GM18519 (cell line): ENCODE measurements around the gene CCDC134.
A peak's percentile ranks its signal among the peaks of the same experiment; 100 is the strongest.

ENCODE experiments used
- ATAC-seq: cut with Tn5 transposase; IDR thresholded peaks from one replicate; pipeline ENCODE4 v1.9.1; 2021; ENCODE audit warnings: mild to moderate bottlenecking, moderate library complexity; ENCODE audit not compliant: unreplicated experiment, low FRiP score

CCDC134 gene

DNA sequence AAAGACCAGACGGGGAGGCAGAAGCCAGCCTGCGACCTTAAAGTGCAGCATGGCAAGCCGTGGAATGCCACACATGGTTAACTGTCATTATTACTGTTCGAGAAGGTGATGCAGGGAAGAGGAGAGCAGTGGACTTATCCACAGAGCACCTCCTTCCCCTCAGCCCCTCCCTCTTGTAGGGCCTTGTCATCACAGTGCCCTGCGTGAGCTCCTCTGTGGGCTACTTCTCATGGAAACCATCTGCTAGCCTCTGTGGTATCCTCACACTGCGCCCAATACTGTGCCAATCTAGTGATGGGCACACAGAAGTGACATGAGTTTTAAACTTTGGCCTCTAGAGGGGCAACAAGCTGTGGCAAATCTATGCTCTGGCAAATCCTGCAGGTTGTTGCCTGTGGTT lies 18.2 kb upstream of the CCDC134 start:
- no peak for ATAC-seq

DNA sequence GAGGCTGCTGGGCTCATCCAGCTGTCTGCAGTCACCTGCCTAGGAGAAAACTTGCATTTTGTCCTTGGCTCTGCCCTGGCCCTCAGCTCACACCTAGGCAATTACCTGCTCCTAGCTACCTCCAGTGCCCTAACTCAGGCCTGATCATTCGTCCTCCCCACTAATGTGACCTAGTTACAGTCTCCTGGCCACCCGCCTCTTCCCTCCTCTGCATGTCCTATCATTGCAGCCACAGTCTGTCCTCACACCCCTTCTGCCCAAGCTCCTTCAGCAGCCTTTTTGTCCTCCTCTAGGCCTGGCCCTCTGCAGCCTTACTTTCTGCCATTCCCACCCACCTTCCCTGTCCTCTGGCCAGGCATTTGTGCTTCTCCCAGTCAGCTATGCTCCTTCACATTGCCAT lies 17.7 kb upstream of the CCDC134 start:
- ATAC-seq, result no peak

DNA sequence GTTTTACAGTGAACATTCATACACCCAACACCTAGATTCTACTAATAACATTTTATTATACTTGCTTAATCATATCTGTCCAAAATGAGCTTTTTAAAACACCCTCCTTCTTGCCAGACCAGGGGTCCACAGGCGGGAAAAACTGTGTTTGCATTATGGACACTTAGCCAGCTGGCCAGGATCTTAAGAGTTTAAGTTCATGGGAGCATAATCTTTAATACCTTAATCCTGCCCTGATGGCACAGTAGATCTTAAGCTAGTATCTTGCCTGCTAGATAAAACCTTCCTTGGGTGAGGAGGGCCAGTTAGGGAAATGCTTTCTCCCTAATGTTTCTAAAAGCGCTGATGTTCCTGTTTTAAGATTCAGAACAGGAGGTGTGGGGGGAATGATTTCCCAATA lies 13.1 kb upstream of the CCDC134 start:
- ATAC-seq, result no peak

DNA sequence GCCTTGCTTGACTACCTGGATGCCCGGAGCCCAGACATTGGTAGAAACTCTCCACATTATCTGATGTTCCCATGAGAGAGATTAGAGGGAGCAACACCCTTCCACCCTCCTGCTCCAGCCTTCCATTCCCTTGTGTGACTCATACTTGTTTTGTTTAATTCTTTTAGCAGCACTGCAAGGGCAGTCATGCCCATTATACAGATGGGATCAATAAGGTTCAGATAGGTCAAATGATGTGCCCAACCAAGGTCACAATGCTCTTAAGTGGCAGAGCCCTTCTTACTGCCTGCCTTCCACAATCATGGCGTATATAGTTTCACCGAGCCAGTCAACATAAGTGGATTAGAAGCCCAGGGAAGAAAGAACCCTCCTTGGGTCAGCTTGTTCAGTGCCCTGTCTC lies 6.6 kb upstream of the CCDC134 start:
- ATAC-seq, result no peak

DNA sequence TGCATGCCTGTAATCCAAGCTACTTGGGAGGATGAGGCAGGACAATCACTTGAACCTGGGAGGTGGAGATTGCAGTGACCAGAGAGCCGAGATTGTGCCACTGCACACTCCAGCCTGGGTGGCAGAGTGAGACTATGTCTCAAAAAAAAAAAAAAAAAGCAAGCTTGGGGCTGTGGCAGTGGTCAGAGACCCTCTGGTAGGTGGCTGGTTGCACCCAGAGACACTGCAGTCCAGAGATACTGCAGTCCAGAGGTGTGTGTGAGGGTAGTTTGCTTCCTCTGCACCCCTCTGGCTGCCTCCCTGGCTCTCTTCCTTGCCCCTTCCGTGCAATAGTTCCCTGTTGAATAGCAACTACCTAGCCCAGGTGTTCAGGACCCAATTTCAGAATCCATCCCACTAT lies 1.7 kb upstream of the CCDC134 start:
- no peak for ATAC-seq

DNA sequence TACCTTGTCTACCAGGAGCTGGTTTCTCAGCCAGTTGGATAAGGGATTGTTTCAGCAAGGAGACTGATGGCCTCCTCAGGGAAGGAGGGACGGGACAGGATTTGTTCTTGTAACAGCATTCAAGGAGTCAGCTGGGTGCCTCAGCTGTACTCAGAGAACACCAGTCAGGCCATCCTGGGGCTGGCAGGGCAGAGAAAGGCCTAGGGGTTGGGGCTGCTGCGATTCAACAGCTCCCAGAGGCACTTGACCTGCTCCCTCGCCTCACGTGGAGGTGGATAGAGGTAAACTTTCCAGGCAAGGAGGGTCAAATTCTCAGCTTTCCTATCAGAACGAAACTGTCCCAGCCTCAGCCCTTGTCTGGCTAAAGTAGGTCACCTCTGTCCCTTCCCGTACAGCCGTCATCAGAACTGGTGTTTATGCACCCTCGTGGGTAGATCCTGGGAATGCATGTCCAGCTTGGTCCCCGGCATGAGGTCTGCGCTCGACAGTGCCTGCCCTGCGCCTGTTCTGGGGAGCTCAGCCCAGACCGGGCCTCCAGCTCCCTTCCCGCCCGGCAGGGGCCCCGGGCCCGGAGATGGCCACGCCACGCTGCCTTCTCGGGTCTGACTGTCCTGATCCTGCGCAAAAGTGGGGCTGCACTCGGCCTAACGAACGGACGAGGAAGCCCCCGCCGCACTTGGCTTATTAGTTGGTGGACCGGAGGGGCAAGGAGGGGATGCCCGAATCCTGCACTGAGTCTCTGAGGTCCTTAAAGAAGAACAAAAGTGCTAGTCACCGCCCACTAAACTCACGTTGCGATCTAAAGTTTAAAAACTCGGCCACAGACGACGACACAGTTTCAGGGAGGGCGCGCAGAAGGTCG lies 762 bp upstream of the CCDC134 start:
- peak; percentile 11 for ATAC-seq

DNA sequence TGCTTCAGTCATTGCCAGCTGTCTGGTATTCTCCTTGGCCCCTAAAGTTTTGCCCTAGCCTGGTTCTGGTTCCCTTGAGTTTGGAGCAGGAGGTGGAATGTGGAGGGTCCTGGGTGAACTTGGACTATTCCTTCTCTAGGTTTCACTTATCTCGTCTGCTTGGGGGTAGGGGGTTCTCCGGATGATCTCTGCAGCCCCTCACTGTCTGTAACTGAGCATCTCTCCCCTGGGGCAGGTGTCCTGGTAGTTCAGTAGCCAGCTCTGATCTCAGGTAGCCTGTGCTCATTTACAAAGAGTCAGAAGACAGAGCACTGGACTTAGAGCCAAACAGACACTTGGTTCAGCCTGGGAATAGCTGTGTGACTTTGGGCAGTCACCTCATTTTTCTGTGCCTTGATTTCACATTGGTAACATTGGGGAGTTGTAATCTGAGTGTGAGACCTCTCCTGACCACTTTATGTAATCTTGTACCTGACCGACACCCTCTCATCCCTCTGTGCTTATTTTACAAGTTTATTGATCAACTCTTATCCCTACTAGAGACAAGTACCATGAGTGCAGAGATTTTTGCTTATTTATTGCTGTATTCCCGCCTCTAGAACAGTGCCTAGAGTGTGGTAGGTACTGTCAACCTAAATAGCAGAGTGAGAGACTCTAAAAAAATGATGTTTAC lies 804 bp downstream of the CCDC134 start:
- no peak for ATAC-seq

DNA sequence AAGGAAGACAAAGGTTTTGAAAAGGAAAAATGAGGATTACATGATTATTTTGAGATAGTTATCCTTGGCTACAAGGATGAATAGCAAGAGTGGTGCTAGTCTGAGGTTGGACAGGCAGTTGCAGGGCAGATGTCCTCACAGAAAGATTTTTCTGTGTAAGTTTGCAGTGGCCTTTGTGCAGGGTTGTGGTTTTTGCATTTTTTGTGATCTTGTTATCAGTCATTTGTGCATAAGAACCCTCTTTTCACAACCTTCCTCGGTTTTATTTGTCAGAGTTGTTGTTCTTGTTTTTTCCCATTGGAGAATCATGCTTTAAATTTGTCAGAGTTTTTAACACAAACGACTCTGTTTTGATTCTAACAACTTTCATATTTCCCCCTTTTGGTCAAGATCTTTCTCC lies 1.4 kb downstream of the CCDC134 start:
- ATAC-seq, result no peak

DNA sequence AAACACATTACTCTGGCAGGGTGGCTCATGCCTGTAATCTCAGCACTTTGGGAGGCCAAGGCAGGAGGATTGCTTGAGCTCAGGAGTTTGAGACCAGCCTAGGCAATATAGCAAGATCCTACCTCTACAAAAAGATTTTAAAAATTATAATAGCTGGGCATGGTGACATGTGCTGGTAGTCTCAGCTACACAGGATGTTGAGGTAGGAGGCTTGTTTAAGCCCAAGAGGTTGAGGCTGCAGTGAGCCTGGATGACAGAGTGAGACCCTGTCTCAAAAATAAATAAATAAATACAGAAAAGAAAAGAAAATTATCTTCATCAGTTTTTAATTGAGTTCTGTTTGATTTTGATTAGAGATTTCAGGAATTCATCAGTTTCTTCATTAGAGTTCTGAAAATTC lies 5.2 kb downstream of the CCDC134 start:
- ATAC-seq, result no peak

DNA sequence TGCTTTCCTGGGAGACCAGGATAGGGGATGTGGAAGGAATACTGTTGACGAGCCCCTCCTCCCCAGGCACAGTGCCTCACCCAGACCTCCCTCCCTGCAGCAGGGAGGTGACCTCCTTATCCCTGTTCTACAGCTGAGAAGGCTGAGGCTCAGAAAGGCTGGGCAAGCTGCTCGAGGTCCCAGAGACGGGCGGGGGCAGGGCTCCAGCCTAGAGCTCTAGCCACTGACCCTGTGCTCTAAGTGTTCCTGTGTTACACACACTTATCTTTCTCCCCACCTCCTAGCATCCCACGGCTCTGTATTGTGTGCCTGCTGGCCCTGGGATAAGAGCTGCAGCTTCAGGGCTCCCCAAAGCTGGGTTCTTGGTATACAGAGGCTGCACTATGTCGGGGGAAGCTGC lies 7.9 kb downstream of the CCDC134 start:
- ATAC-seq, result no peak

DNA sequence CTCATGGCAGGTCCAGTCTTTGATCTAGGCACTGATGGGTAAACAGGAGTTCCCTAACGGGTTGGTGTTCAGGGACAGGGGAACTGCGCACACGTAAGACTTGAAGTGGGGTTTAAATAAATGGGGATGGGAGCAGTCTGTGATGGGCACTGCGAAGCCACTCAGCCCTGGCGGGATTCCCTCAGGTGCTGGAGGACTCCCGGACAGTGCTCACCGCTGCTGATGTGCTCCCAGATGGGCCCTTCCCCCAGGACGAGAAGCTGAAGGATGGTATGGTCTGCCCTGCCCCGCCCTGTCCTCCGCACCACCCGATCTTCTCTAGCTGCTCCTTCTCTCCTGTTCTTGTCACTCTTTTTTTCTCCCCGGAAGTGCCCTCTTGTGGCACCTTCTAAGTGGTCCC lies 9.5 kb downstream of the CCDC134 start:
- no peak for ATAC-seq

DNA sequence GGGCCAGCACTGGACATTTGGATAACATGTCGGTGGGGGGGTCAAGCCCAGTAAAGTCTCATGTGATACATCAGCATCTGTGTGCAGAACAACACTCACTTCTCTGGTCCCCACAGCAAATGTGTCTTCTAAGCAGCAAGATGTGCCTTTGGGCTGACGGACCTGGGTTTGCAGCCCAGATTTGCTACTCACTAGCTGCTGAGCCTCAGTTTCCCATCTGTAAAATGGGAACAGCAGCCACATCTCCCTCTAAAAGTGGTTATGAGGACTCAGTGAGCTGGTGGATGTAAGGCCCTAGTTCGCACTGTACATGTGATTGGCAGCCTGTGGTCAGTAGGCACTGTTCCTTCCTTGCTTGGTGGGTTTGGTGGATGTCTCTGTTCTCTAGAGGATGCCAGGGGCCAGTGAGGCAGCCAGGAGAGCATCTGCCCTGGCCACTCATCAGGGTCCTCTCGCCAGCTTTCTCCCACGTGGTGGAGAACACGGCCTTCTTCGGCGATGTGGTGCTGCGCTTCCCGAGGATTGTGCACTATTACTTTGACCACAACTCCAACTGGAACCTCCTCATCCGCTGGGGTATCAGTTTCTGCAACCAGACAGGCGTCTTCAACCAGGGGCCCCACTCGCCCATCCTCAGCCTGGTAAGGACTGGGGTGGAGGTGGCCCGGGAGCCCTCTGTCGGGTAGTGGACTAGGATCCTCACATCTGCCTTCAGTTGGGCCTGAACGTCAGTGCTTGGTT lies 12.5 kb downstream of the CCDC134 start:
- no peak for ATAC-seq

DNA sequence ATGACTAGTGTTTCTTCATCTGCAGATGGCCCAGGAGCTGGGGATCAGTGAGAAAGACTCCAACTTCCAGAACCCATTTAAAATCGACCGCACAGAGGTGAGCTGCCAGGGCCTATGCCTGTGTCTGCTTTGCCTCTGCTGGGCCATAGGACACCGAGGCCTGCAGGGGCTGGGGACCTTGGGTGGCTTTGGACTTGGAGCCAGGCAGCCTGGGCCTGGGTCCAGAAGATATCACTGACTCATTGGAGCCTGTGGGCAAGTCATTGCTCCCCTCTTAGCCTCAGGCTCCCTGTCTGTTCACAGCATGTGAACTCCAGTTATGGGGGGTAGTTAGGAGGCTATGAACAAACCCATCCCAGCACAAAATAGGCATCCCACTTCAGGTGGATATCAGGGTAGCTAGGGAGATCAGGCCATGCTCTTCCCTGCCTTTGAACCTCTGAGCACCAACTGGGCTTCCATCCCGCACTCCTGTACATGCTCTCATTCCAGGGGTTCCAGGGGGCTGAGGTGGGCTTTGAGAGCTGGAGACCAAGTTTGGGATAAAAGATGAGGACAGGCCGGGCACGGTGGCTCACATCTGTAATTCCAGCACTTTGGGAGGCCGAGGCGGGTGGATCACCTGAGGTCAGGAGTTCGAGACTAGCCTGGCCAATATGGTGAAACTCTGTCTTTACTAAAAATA lies 13.4 kb downstream of the CCDC134 start:
- ATAC-seq, result no peak

DNA sequence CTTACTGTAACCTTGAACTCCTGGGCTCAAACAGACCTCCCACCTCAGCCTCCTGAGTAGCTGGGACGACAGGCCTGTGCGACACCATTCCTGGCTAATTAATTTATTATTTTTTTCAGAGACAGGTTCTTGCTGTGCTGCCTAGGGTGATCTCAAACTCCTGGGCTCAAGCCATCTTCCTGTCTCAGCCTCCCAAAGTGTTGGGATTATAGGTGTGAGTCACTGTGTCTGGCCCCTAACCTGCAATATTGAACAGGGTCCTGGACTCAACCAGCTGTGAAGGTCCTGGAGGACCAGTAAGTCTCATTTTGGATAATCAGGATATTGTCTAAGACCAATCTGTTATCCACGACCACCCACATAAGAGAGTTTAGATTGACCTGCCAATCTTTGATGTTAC lies 15.2 kb downstream of the CCDC134 start:
- no peak for ATAC-seq

DNA sequence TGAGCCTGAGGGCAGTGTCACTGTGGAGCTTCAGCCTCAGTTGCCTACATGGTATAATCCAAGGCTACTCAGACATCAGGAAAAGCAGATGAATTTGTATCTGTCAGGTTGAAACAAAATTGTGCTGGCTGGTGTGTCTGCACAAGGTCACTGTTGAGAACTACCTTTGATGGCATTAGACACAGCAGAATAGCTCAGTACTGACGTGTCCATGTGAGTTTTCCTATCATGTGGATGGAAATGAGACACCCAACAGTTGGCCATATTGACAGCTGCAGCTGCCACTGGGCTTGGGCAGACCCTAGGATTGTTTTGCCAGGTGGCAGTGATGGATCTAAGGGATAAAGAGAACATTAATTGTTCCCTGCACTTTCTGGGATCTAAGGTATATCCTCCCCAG lies 15.8 kb downstream of the CCDC134 start:
- no peak for ATAC-seq

DNA sequence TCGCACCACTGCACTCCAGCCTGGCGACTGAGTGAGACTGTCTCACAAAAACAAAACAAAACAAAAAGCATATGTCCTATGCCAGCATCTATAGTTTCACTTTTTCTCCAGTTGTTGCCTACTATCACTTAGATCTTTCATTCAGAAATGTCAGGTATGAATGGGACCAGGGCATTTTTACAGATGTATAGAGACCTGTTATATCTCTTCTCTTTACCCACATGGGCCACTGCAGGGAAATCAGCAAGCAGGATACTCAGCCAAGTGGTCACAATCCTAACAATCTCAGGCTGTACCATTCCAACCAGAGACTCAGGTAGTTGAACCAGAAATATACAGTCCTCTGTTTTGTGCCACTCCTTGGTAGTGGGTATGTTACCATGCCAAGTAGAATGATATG lies 16.4 kb downstream of the CCDC134 start:
- no peak for ATAC-seq

DNA sequence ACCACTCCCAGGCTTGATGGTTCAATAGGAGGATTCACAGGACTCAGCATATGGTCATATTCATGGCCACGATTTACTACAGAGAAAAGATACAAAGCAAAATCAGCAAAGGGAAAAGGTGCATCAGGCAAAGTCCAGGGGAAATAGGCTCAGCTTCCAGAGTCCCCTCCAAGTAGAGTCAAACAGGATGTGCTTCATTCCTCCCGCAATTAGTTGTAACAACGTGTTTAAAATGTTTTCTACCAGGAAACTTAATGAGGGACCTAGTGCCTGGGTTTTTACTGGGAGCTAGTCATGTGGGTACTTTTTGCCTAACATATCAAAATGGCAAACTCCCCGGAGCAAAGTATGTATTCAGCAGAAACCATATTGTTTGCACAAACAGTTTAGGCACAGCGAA lies 17.5 kb downstream of the CCDC134 start:
- no peak for ATAC-seq

DNA sequence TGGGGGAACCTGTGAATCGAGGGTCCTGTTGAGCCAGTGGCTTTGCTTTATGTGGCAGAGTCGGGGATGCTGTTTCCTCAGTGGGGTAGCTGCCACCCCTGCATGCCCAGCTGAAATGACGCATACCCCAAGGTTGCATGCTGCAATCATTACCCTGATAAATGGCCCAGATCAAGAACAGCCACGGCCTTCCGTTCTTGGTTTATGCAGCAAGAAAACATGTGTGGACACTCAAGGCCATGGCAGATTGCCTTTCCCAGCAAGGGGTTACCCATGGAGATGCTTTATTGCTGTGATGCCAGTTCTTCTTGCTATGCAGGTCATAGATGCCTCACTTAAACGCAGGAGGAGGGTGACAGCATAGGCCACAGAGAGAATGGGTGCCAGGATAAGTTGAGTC lies 18.1 kb downstream of the CCDC134 start:
- ATAC-seq, result no peak

DNA sequence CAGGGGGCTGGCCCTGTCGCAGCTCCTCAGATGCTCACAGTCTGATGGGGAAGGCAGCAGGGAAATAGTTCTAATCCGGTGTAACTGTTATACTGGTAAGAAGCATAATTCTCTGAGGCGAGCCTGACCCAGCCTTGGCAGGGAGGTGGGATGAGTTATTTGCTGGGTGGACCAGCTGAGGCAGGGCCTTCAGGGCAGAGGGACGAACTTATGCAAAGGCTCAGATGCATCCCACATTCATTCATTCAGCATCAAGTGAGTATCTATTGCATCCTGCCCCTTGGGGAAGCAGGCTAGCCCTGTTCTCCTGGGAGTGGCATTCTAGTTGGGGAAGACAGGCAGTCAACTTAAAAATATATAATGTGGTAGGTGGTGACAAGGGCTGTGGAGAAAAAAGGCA lies 18.8 kb downstream of the CCDC134 start:
- no peak for ATAC-seq

DNA sequence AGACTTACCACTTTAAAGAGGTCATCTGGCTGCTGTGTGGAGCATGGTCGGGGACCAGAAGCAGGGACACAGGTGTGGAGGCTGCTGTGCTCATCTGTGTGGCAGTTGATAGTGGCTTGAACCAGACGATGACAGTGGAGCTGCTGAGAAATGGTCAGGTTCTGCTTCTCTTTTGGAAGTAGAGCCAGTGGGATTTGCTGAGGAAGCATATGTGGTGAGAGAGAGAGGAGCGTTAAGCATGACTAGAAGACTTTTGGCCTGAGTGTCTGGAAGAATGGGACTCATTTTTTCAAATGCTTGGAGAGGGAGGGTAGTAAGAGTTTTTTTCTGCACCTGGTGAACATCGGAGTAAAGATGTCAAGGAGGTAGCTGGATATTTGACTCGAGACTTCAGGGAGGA lies 20.0 kb downstream of the CCDC134 start:
- no peak for ATAC-seq
